K562 (cell line): Measurements from ENCODE around the gene QSOX2.

Source experiments
- CEBPZ ChIP-seq: fragments of 150-350 bp; IDR thresholded peaks from 2 replicates; pipeline ENCODE4 v1.6.1; 2014; ENCODE audit warnings: low read depth, mild to moderate bottlenecking, low read length, borderline replicate concordance
- JUNB ChIP-seq: fragments of 450-650 bp; formaldehyde crosslinking; conservative IDR thresholded peaks from 2 replicates; pipeline ENCODE4 v1.4.0; 2020; ENCODE audit warnings: mild to moderate bottlenecking
- MTF1 ChIP-seq: fragments of 250-450 bp; sonication (Bioruptor Pico); IDR thresholded peaks from 2 replicates; pipeline ENCODE4 v1.9.0; 2021; ENCODE audit warnings: moderate library complexity, mild to moderate bottlenecking, inconsistent platforms, borderline replicate concordance

- no peak for TF ChIP-seq MTF1 (CRISPR knock-in tag)
- TF ChIP-seq JUNB: no peak
- TF ChIP-seq CEBPZ: no peak
Measured at GRCh38 chr9:136235171-136235570, 10.4 kb downstream of the QSOX2 start.
